H1 (cell line): ENCODE measurements around the gene DSCAM. TPM values are rescaled to one million over a fixed set of nuclear protein-coding genes. Genes with fewer than 3 reads are reported as not detected.

ENCODE experiments used
- CTCF ChIA-PET: fragments of 300-600 bp; sonication (Branson Sonifier 250); formaldehyde crosslinking; loops from one replicate; lab custom pipeline; 2021; ENCODE audit not compliant: partially characterized antibody; lab: Charles Lee
- POLR2A ChIA-PET: fragments of 300-600 bp; sonication (Branson Sonifier 250); formaldehyde crosslinking; loops from one replicate; lab custom pipeline; 2021; ENCODE audit warnings: inconsistent platforms; ENCODE audit not compliant: partially characterized antibody; lab: Charles Lee
- DNase-seq, 2 experiments: peaks; one replicate each; pipeline versions ENCODE4 v3.0.0 to v3.0.0-alpha.2; 2010 to 2022; ENCODE audit warnings: low spot score in 2 of 2, low read depth in 1 of 2, mixed read lengths in 1 of 2
- FAIRE-seq: peaks from 2 replicates; lab custom pipeline; 2011; peaks lifted over from hg19 to GRCh38; lab: Jason Lieb, UNC
- H2AFZ ChIP-seq: 2 replicates; pipeline ENCODE4 v1.8.1; 2012; ENCODE audit warnings: low read length, inconsistent platforms
- H2AK5ac ChIP-seq: 2 replicates; pipeline ENCODE4 v1.6.1; 2013; ENCODE audit warnings: low read depth, low read length
- H2BK120ac ChIP-seq: replicated peaks from 2 replicates; pipeline ENCODE3; 2013; ENCODE audit warnings: low read depth, low read length, inconsistent platforms
- H2BK12ac ChIP-seq: 2 replicates; pipeline ENCODE4 v1.6.1; 2013; ENCODE audit warnings: low read depth, low read length
- H2BK15ac ChIP-seq: 2 replicates; pipeline ENCODE4 v1.6.1; 2013; ENCODE audit warnings: low read length
- H2BK20ac ChIP-seq: 2 replicates; pipeline ENCODE4 v1.6.1; 2013; ENCODE audit warnings: low read length
- H2BK5ac ChIP-seq: 2 replicates; pipeline ENCODE4 v1.6.1; 2013; ENCODE audit warnings: low read depth, low read length
- H3K14ac ChIP-seq: 2 replicates; pipeline ENCODE4 v1.6.1; 2013; ENCODE audit warnings: inconsistent platforms; ENCODE audit not compliant: insufficient read length
- H3K18ac ChIP-seq: 2 replicates; pipeline ENCODE4 v1.6.1; 2013; ENCODE audit warnings: low read length; ENCODE audit errors: extremely low read depth
- H3K23ac ChIP-seq: 2 replicates; pipeline ENCODE4 v1.6.1; 2013; ENCODE audit warnings: inconsistent platforms; ENCODE audit not compliant: insufficient read length
- H3K23me2 ChIP-seq: 2 replicates; pipeline ENCODE4 v1.6.1; 2013; ENCODE audit warnings: low read depth, low read length
- H3K27ac ChIP-seq: 2 replicates; pipeline ENCODE4 v1.6.1; 2011; ENCODE audit warnings: low read depth, low read length, inconsistent platforms
- H3K27me3 ChIP-seq, 4 experiments: replicated peaks in 1 of 4; 1 replicate in 1 of 4; 2 replicates in 3 of 4; pipeline versions ENCODE4 v1.6.1 to v1.8.1; 2011 to 2013; ENCODE audit warnings: low read length in 3 of 4, mild to moderate bottlenecking in 3 of 4, inconsistent platforms in 2 of 4, mixed read lengths in 2 of 4, moderate library complexity in 1 of 4; ENCODE audit not compliant: control insufficient read depth in 3 of 4, insufficient read depth in 3 of 4; ENCODE audit errors: extremely low read depth in 1 of 4
- H3K36me3 ChIP-seq, 4 experiments: 2 replicates each; pipeline versions ENCODE4 v1.6.1 to v1.8.1; 2011 to 2013; ENCODE audit warnings: mild to moderate bottlenecking in 4 of 4, low read length in 3 of 4, moderate library complexity in 2 of 4, control low read depth in 1 of 4, inconsistent platforms in 1 of 4; ENCODE audit not compliant: insufficient read depth in 4 of 4, control insufficient read depth in 2 of 4
- H3K4ac ChIP-seq: replicated peaks from 2 replicates; pipeline ENCODE3; 2013; ENCODE audit warnings: low read length, low read depth, mixed read lengths, inconsistent platforms; ENCODE audit not compliant: insufficient read length
- H3K4me1 ChIP-seq, 4 experiments: replicated peaks in 1 of 4; 1 replicate in 1 of 4; 2 replicates in 3 of 4; pipeline versions ENCODE4 v1.6.1 to v1.8.1; 2011 to 2013; ENCODE audit warnings: low read length in 3 of 4, inconsistent platforms in 2 of 4, mixed read lengths in 1 of 4; ENCODE audit not compliant: insufficient read depth in 4 of 4, control insufficient read depth in 3 of 4
- H3K4me2 ChIP-seq, 2 experiments: 2 replicates each; pipeline versions ENCODE4 v1.6.1 to v1.8.1; 2011 to 2013; ENCODE audit warnings: low read depth in 2 of 2, low read length in 2 of 2, control low read depth in 1 of 2, inconsistent platforms in 1 of 2, mild to moderate bottlenecking in 1 of 2; ENCODE audit not compliant: insufficient read depth in 1 of 2
- H3K4me3 ChIP-seq, 4 experiments: fragments of 200-600, 300-600 bp in 1 of 4; sonication (generic), shearing (Covaris generic), sonication (Bioruptor Twin) in 1 of 4; 2 replicates each; pipeline versions ENCODE4 v1.5.1 to v1.8.1; 2011 to 2016; ENCODE audit warnings: low read length in 4 of 4, low read depth in 3 of 4, control low read depth in 2 of 4, inconsistent platforms in 2 of 4, mild to moderate bottlenecking in 2 of 4, mixed read lengths in 1 of 4, moderate library complexity in 1 of 4; ENCODE audit not compliant: insufficient read depth in 2 of 4; ENCODE audit errors: extremely low read depth in 1 of 4
- H3K56ac ChIP-seq: replicated peaks from 2 replicates; pipeline ENCODE3; 2013; ENCODE audit warnings: low read depth, mild to moderate bottlenecking, mixed read lengths, low read length, inconsistent platforms; ENCODE audit not compliant: insufficient read length
- H3K79me1 ChIP-seq: 2 replicates; pipeline ENCODE4 v1.6.1; 2013; ENCODE audit warnings: low read depth, low read length, control low read depth
- H3K79me2 ChIP-seq, 2 experiments: 2 replicates each; pipeline versions ENCODE4 v1.6.1 to v1.8.1; 2012 to 2013; ENCODE audit warnings: low read length in 2 of 2, mild to moderate bottlenecking in 2 of 2, inconsistent platforms in 1 of 2; ENCODE audit not compliant: insufficient read depth in 2 of 2, control insufficient read depth in 1 of 2
- H3K9ac ChIP-seq, 4 experiments: replicated peaks in 1 of 4; 1 replicate in 1 of 4; 2 replicates in 3 of 4; pipeline versions ENCODE4 v1.6.1 to v1.8.1; 2011 to 2013; ENCODE audit warnings: low read depth in 3 of 4, low read length in 3 of 4, control low read depth in 2 of 4, mild to moderate bottlenecking in 2 of 4, moderate library complexity in 2 of 4, inconsistent platforms in 1 of 4; ENCODE audit errors: extremely low read depth in 1 of 4
- H3K9me3 ChIP-seq, 2 experiments: 2 replicates each; pipeline versions ENCODE4 v1.6.1 to v1.8.1; 2012 to 2013; ENCODE audit warnings: mild to moderate bottlenecking in 2 of 2, moderate library complexity in 2 of 2, control low read depth in 1 of 2, inconsistent platforms in 1 of 2, low read depth in 1 of 2, low read length in 1 of 2, mixed read lengths in 1 of 2; ENCODE audit not compliant: insufficient read depth in 2 of 2
- H4K20me1 ChIP-seq, 2 experiments: replicated peaks in 1 of 2; 2 replicates each; pipeline versions ENCODE3 to v1.8.1; 2011 to 2013; ENCODE audit warnings: inconsistent platforms in 2 of 2, low read length in 2 of 2, mild to moderate bottlenecking in 1 of 2; ENCODE audit not compliant: insufficient read depth in 2 of 2, control insufficient read depth in 1 of 2
- H4K5ac ChIP-seq: 2 replicates; pipeline ENCODE4 v1.6.1; 2013; ENCODE audit warnings: low read length, low read depth, mixed read lengths, inconsistent platforms; ENCODE audit not compliant: insufficient read length
- H4K8ac ChIP-seq: 2 replicates; pipeline ENCODE4 v1.8.0; 2013; ENCODE audit warnings: mild to moderate bottlenecking, moderate library complexity, low read length, inconsistent platforms; ENCODE audit not compliant: insufficient read depth; ENCODE audit errors: extremely low read depth
- H4K91ac ChIP-seq: replicated peaks from 2 replicates; pipeline ENCODE3; 2013; ENCODE audit warnings: low read length, mixed read lengths, inconsistent platforms; ENCODE audit not compliant: insufficient read length
- EGR1 ChIP-seq: IDR thresholded peaks from 2 replicates; pipeline ENCODE4 v1.6.1; 2011; ENCODE audit warnings: low read depth, low read length, borderline replicate concordance
- GABPA ChIP-seq: IDR thresholded peaks from 2 replicates; pipeline ENCODE4 v1.6.1; 2011; ENCODE audit warnings: mild to moderate bottlenecking, low read length, moderate library complexity, borderline replicate concordance; ENCODE audit not compliant: insufficient read depth
- JUND ChIP-seq: IDR thresholded peaks from 2 replicates; pipeline ENCODE4 v1.6.1; 2011; ENCODE audit warnings: mild to moderate bottlenecking, improper control_type of control experiment, low read length
- KDM5A ChIP-seq: fragments of 200-600 bp; IDR thresholded peaks from 2 replicates; pipeline ENCODE4 v1.7.1; 2012; ENCODE audit warnings: mild to moderate bottlenecking, low read length, inconsistent platforms, mixed read lengths
- MAFK ChIP-seq: IDR thresholded peaks from 2 replicates; pipeline ENCODE4 v1.6.1; 2012; ENCODE audit warnings: low read depth, mild to moderate bottlenecking, improper control_type of control experiment, low read length
- RXRA ChIP-seq: IDR thresholded peaks from 2 replicates; pipeline ENCODE4 v1.6.1; 2011; ENCODE audit warnings: low read depth, mild to moderate bottlenecking, low read length, moderate library complexity; ENCODE audit not compliant: insufficient read depth
- SAP30 ChIP-seq: fragments of 300-600 bp; sonication (generic); IDR thresholded peaks from 2 replicates; pipeline ENCODE4 v1.7.1; 2012; ENCODE audit warnings: low read length, moderate library complexity, mild to moderate bottlenecking, inconsistent platforms; ENCODE audit not compliant: insufficient read depth, insufficient replicate concordance
- WGBS, 2 experiments: shearing (Covaris generic) in 1 of 2; methylation state at CpG; one replicate each; pipeline versions ENCODE4 v1.1.6 to v1.1.7; 2013 to 2015; ENCODE audit warnings: low lambda C conversion rate in 2 of 2, mixed read lengths in 2 of 2, inconsistent platforms in 1 of 2, low coverage in 1 of 2, missing lambda C conversion rate in 1 of 2; ENCODE audit not compliant: insufficient replicate concordance in 2 of 2, insufficient coverage in 1 of 2, insufficient read length in 1 of 2; ENCODE audit errors: extremely low coverage in 1 of 2, missing lambda C conversion rate in 1 of 2; 5-methylcytosine and 5-hydroxymethylcytosine counted together
- polyA plus RNA-seq, 7 experiments: library from polyadenylated mRNA; depleted of rRNA in 3 of 7; stranded (reverse) in 5 of 7; unstranded in 2 of 7; fragments of >200 nt in 5 of 7; fragments of 200-250 nt in 2 of 7; gene quantifications; 1 replicate in 5 of 7; 2 replicates in 1 of 7; 4 replicates in 1 of 7; pipeline versions ENCODE4 v1.2.1 to v1.2.3, GENCODE V29; 2011 to 2013; ENCODE audit warnings: missing spikeins in 2 of 7, mixed read lengths in 2 of 7
- total RNA-seq: library from RNA; stranded (reverse); fragmentation: NEBNext Ultra II Directional; extraction: Animal tissue kit (Norgen Biotek cat#: 25700); gene quantifications from 2 replicates; pipeline ENCODE4 v1.2.1, GENCODE V29; 2021
- TF ChIP-seq, protein P1 (sequence below): IDR thresholded peaks from 2 replicates; pipeline ENCODE4 v1.6.1; 2012; ENCODE audit warnings: inconsistent platforms
- TF ChIP-seq, protein P2 (sequence below): IDR thresholded peaks from 2 replicates; pipeline ENCODE4 v1.6.1; 2011; ENCODE audit warnings: low read depth, mild to moderate bottlenecking, low read length; ENCODE audit not compliant: insufficient read depth

DSCAM gene
- total and polyA plus RNA-seq, 2 of the 8 experiments (the other 6 are each of a cell fraction or from before 2014, with no cell fraction given), result 0.02 to 0.15 TPM

DNA sequence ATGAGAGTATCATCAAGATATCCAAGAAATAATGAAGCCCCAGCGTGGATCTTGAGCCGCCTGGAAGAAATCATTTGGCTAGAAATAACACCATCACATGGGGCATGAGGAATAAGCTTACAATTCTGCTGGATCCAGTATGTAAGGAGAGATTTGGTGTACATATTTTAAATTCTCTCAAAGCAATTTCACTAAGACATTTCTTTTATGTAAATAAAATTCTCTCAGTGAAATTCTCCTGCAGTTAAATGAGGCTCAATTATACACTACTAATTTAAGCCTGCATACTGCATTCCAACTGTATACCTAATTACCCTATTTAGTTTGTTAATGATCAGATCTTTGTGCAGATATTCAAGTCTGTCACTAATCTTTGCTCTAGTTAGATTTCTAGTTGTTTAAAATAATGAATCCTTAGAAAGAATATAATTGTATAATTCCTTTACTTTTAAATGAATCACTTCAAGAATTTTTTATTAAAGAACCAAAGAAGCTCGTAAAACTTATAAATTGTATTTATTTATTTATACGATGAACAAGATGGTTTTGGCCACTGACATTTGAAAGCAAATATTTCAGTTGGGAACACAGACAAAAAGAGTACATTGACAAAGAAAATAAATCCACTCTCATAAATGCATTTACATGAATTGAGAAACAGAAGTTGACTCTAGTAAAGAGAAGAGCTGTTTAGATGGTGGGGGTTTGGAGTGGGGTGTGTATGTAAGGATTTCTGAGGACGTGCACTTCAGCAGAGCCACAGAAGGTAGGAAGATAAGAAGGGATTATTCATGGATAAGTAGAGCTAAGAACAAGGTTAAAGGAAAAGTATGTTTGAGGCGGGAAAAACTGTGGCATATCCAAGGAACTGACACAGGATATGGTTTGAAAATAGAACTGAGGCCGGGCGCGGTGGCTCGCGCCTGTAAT is 466.8 kb downstream of the DSCAM start:
- H3K79me1 ChIP-seq, result no peaks in the 10 kb centered on the region
- no peak overlapping the region for H4K5ac ChIP-seq
- no peak overlapping the region for H3K4ac ChIP-seq
- H3K4me1 ChIP-seq, result no peaks in the 10 kb centered on the region
- no peaks in the 10 kb centered on the region for H3K9me3 ChIP-seq
- no peak overlapping the region for H2AK5ac ChIP-seq
- no peaks in the 10 kb centered on the region for H3K79me2 ChIP-seq
- no peak overlapping the region for H2BK12ac ChIP-seq
- no peak overlapping the region for H4K91ac ChIP-seq
- H3K27ac ChIP-seq, result no peak overlapping the region
- H3K18ac ChIP-seq, result no peak overlapping the region
- ChIA-PET CTCF (interaction anchor here (1.2 kb wide), 1 partner anchor 10 kb away, joined by 3 read pairs; no protein-coding TSS in a partner anchor), POLR2A (no interaction called here)
- no peak overlapping the region for H2AFZ ChIP-seq
- no peak overlapping the region for H2BK5ac ChIP-seq
- no peak overlapping the region for H2BK20ac ChIP-seq
- no peak overlapping the region for H4K8ac ChIP-seq
- H3K4me2 ChIP-seq, result no peak overlapping the region
- no peak overlapping the region for H3K23ac ChIP-seq
- H3K27me3 ChIP-seq, result no peaks in the 10 kb centered on the region; a peak in 1 of 7 replicates
- no peaks in the 10 kb centered on the region for H3K36me3 ChIP-seq
- no peaks in the 10 kb centered on the region for H4K20me1 ChIP-seq
- DNase-seq, result no peak
- no peak overlapping the region for H3K4me3 ChIP-seq
- H3K14ac ChIP-seq, result no peak overlapping the region
- H2BK15ac ChIP-seq, result no peak overlapping the region
- no peak overlapping the region for H3K56ac ChIP-seq
- no peak overlapping the region for H2BK120ac ChIP-seq
- FAIRE-seq, result no peak
- H3K9ac ChIP-seq, result no peak overlapping the region
- no peaks in the 10 kb centered on the region; the same call in 1 of the 2 replicates for H3K23me2 ChIP-seq
- WGBS, 2 experiments, result 93% methylated on average over 11 of the region's 11 CpGs; no CpG with 5 or more reads in 1 of the 2 experiments
- TF ChIP-seq GABPA (no peak), SAP30 (no peak), EGR1 (no peak), RXRA (no peak), MAFK (no peak), JUND (no peak), KDM5A (no peak)
- TF ChIP-seq, protein P1, sequence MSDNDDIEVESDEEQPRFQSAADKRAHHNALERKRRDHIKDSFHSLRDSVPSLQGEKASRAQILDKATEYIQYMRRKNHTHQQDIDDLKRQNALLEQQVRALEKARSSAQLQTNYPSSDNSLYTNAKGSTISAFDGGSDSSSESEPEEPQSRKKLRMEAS, result no peak
- TF ChIP-seq, protein P2, sequence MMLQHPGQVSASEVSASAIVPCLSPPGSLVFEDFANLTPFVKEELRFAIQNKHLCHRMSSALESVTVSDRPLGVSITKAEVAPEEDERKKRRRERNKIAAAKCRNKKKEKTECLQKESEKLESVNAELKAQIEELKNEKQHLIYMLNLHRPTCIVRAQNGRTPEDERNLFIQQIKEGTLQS, result no peak
